Panc1 (cell line): ENCODE results near the gene CDX1. TPM values are rescaled to one million over a fixed set of nuclear protein-coding genes. Genes with fewer than 3 reads are reported as not detected.

ENCODE experiments used
- ATAC-seq: fragments of 200-7000 bp; cut with Tn5 transposase; 2 replicates; pipeline ENCODE4 v1.9.1; 2020; ENCODE audit warnings: mild to moderate bottlenecking, moderate library complexity
- BruUV-seq: library from RNA; stranded (reverse); fragments of 400-500 nt; replicated peaks from 2 replicates; lab custom pipeline; 2021; lab: Mats Ljungman, UMichigan
- CTCF ChIA-PET: fragments of 300-600 bp; sonication (Branson Sonifier 250); formaldehyde crosslinking; loops from one replicate; lab custom pipeline; 2022; ENCODE audit warnings: antibody characterized with exemption; lab: Charles Lee
- POLR2A ChIA-PET: fragments of 300-600 bp; sonication (Branson Sonifier 250); formaldehyde crosslinking; loops from one replicate; lab custom pipeline; 2022; ENCODE audit warnings: antibody characterized with exemption; lab: Charles Lee
- DNase-seq: peaks from one replicate; pipeline ENCODE4 v3.0.0-alpha.2; 2010; ENCODE audit warnings: low read depth, low spot score
- H3K27ac ChIP-seq: 2 replicates; pipeline ENCODE4 v1.5.1; 2011; ENCODE audit warnings: mild to moderate bottlenecking, low read length, inconsistent platforms
- H3K27me3 ChIP-seq: fragments of 200-500 bp; sonication (Bioruptor generic); 2 replicates; pipeline ENCODE4 v1.6.0; 2014; ENCODE audit warnings: low read length, inconsistent platforms; ENCODE audit not compliant: control insufficient read depth, insufficient read depth
- H3K36me3 ChIP-seq: fragments of 200-500 bp; sonication (Bioruptor generic); 2 replicates; pipeline ENCODE4 v1.5.1; 2014; ENCODE audit warnings: inconsistent platforms, mild to moderate bottlenecking, low read length, moderate library complexity; ENCODE audit not compliant: control insufficient read depth, insufficient read depth
- H3K4me1 ChIP-seq: 2 replicates; pipeline ENCODE4 v1.5.1; 2011; ENCODE audit warnings: inconsistent platforms, mild to moderate bottlenecking, low read length, moderate library complexity; ENCODE audit not compliant: control insufficient read depth, insufficient read depth
- H3K4me3 ChIP-seq, 2 experiments: 2 replicates each; pipeline ENCODE4 v1.5.1; 2011 to 2012; ENCODE audit warnings: low read depth in 2 of 2, low read length in 2 of 2, mild to moderate bottlenecking in 2 of 2, inconsistent platforms in 1 of 2, moderate library complexity in 1 of 2
- H3K9me3 ChIP-seq: fragments of 200-500 bp; sonication (Bioruptor generic); 2 replicates; pipeline ENCODE4 v1.5.1; 2014; ENCODE audit warnings: low read depth, mild to moderate bottlenecking, inconsistent platforms, low read length, moderate library complexity; ENCODE audit not compliant: control insufficient read depth, insufficient read depth
- POLR2AphosphoS5 ChIP-seq: IDR thresholded peaks from 2 replicates; pipeline ENCODE4 v1.6.1; 2012; ENCODE audit warnings: mild to moderate bottlenecking, low read depth, low read length, moderate library complexity
- SIN3A ChIP-seq: IDR thresholded peaks from 2 replicates; pipeline ENCODE4 v1.6.1; 2012; ENCODE audit warnings: low read depth, mild to moderate bottlenecking, low read length, moderate library complexity, borderline replicate concordance; ENCODE audit not compliant: insufficient read depth
- TCF7L2 ChIP-seq: IDR thresholded peaks from 2 replicates; pipeline ENCODE4 v1.6.1; 2011; ENCODE audit warnings: mild to moderate bottlenecking, low read depth, low read length, inconsistent platforms
- in situ Hi-C: cut with HindIII; loops from 2 replicates; pipeline ENCODE4 v1.10.0; 2016; ENCODE audit warnings: low sequenced_read_pairs, low pct_unique_long_range_greater_than_20kb
- intact Hi-C: fragments of 100-400 bp; cut with micrococcal nuclease; formaldehyde crosslinking; loops from one replicate; pipeline ENCODE4 v1.10.0; 2022; ENCODE audit not compliant: unreplicated experiment
- total RNA-seq: library from RNA; stranded (reverse); gene quantifications from one replicate; pipeline ENCODE4 v1.2.1, GENCODE V29; 2021; ENCODE audit not compliant: unreplicated experiment
- TF ChIP-seq, protein P1 (sequence below), 2 experiments: IDR thresholded peaks; 2 replicates each; pipeline ENCODE4 v1.6.1; 2011 to 2012; ENCODE audit warnings: low read depth in 2 of 2, control low read depth in 1 of 2, low read length in 1 of 2, mild to moderate bottlenecking in 1 of 2, moderate library complexity in 1 of 2; ENCODE audit not compliant: insufficient read depth in 1 of 2
- TF ChIP-seq, protein P2 (sequence below): fragments of 450-650 bp; IDR thresholded peaks from 2 replicates; pipeline ENCODE4 v1.5.1; 2017; ENCODE audit warnings: mild to moderate bottlenecking

The CDX1 gene
- total RNA-seq, 1 experiment from 2014 or later, result not detected

DNA sequence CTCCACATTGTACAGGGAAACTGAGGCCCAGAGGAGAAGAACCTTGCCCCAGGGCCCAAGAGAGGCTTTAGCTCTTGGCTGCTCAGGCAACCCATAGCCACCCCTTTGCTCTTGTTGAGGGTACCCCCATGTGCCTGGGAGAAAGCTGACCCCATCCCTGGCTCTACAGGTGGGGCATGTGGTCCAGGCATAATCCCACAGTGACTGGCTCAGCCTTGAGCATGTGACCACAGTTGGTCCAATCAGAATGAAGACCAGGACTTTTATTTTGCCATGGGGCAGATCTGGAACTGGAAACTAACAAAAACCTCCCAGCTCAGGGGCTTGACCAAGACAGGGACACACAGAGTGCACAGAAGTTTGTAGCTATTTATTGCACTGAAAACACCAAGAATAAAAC is 52.6 kb downstream of the CDX1 start:
- ATAC-seq (no peak), DNase-seq (no peak)
- TF ChIP-seq POLR2AphosphoS5, result no peak
- TF ChIP-seq, protein P1, sequence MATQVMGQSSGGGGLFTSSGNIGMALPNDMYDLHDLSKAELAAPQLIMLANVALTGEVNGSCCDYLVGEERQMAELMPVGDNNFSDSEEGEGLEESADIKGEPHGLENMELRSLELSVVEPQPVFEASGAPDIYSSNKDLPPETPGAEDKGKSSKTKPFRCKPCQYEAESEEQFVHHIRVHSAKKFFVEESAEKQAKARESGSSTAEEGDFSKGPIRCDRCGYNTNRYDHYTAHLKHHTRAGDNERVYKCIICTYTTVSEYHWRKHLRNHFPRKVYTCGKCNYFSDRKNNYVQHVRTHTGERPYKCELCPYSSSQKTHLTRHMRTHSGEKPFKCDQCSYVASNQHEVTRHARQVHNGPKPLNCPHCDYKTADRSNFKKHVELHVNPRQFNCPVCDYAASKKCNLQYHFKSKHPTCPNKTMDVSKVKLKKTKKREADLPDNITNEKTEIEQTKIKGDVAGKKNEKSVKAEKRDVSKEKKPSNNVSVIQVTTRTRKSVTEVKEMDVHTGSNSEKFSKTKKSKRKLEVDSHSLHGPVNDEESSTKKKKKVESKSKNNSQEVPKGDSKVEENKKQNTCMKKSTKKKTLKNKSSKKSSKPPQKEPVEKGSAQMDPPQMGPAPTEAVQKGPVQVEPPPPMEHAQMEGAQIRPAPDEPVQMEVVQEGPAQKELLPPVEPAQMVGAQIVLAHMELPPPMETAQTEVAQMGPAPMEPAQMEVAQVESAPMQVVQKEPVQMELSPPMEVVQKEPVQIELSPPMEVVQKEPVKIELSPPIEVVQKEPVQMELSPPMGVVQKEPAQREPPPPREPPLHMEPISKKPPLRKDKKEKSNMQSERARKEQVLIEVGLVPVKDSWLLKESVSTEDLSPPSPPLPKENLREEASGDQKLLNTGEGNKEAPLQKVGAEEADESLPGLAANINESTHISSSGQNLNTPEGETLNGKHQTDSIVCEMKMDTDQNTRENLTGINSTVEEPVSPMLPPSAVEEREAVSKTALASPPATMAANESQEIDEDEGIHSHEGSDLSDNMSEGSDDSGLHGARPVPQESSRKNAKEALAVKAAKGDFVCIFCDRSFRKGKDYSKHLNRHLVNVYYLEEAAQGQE (IDR thresholded peaks at IDR 0.05; ENCODE audit: insufficient read depth in 1 of 2, low read depth in 2 of 2, low read length in 1 of 2), result no peak
- TF ChIP-seq, protein P2, sequence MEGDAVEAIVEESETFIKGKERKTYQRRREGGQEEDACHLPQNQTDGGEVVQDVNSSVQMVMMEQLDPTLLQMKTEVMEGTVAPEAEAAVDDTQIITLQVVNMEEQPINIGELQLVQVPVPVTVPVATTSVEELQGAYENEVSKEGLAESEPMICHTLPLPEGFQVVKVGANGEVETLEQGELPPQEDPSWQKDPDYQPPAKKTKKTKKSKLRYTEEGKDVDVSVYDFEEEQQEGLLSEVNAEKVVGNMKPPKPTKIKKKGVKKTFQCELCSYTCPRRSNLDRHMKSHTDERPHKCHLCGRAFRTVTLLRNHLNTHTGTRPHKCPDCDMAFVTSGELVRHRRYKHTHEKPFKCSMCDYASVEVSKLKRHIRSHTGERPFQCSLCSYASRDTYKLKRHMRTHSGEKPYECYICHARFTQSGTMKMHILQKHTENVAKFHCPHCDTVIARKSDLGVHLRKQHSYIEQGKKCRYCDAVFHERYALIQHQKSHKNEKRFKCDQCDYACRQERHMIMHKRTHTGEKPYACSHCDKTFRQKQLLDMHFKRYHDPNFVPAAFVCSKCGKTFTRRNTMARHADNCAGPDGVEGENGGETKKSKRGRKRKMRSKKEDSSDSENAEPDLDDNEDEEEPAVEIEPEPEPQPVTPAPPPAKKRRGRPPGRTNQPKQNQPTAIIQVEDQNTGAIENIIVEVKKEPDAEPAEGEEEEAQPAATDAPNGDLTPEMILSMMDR, result no peak
- TF ChIP-seq SIN3A, result no peak
- no peak for TF ChIP-seq TCF7L2
- CTCF ChIA-PET, result interaction anchor here (0.6 to 1.2 kb wide), 4 partner anchors 60 to 773 kb away, joined by 3 to 5 read pairs (median 4); no protein-coding TSS in a partner anchor
- no peaks in the 10 kb centered on the region for H3K4me1 ChIP-seq
- no TSS peak for BruUV-seq
- H3K27me3 ChIP-seq, result no peaks in the 10 kb centered on the region
- H3K36me3 ChIP-seq, result no peaks in the 10 kb centered on the region
- no peaks in the 10 kb centered on the region for H3K9me3 ChIP-seq
- no peak overlapping the region for H3K27ac ChIP-seq
- in situ Hi-C loops (no loop called here), intact Hi-C loops (no loop called here)
- POLR2A ChIA-PET, result interaction anchor here (0.7 kb wide), 1 partner anchor 384 kb away, joined by 12 read pairs; no protein-coding TSS in a partner anchor
- H3K4me3 ChIP-seq, result no peak overlapping the region

DNA sequence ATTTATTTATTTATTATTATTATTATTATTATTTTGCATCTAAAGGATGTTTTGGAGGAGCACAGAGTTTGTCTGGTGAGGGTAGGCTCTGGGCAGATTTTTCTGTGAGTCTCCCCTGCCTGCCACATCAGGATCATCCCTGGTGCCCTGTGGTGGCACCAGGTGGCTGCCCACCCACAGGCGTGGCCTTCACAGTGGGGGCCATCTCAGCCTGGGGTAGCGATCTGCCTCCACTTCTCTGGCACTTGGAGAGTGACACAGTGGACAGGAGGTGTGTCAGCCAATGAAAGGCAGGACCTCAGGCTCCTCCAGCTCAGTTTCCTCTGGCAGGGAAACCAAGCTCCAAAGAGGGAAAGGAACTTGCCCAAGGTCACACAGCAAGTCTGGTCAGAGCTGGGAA is 53.3 kb downstream of the CDX1 start:
- CTCF ChIA-PET, result no interaction called here

More for the DNA sequence above, 53.3 kb downstream of the CDX1 start:
- no peaks in the 10 kb centered on the region for H3K4me1 ChIP-seq
- no TSS peak for BruUV-seq
- in situ Hi-C loops, result no loop called here
- no peak for ATAC-seq
- no peak overlapping the region for H3K4me3 ChIP-seq
- H3K27me3 ChIP-seq, result no peaks in the 10 kb centered on the region
- no peak for DNase-seq
- H3K27ac ChIP-seq, result no peak overlapping the region
- TF ChIP-seq, protein P2, result no peak
- no peak for TF ChIP-seq TCF7L2
- TF ChIP-seq SIN3A, result no peak
- no peak for TF ChIP-seq POLR2AphosphoS5
- TF ChIP-seq, protein P1 (IDR thresholded peaks at IDR 0.05; ENCODE audit: insufficient read depth in 1 of 2, low read depth in 2 of 2, low read length in 1 of 2), result no peak
- no peaks in the 10 kb centered on the region for H3K9me3 ChIP-seq
- intact Hi-C loops, result loop anchor here (10.0 kb wide), 1 partner anchor 215 kb away; no protein-coding TSS in a partner anchor
- POLR2A ChIA-PET, result no interaction called here
- no peaks in the 10 kb centered on the region for H3K36me3 ChIP-seq
